HepG2 (cell line): ENCODE results near the gene TMEM150C. TPM values are rescaled to one million over a fixed set of nuclear protein-coding genes. Genes with fewer than 3 reads are reported as not detected.

Experiments used
- BRF2 ChIP-seq: sonication (generic); formaldehyde crosslinking; IDR thresholded peaks from 2 replicates; pipeline ENCODE4 v1.8.1; 2022; ENCODE audit warnings: mild to moderate bottlenecking, missing genetic modification reagents
- CENPT ChIP-seq: sonication (generic); formaldehyde crosslinking; IDR thresholded peaks from 2 replicates; pipeline ENCODE4 v1.8.0; 2022; ENCODE audit warnings: low read depth, mild to moderate bottlenecking, moderate library complexity, missing genetic modification reagents
- HDAC2 ChIP-seq: sonication (generic); formaldehyde crosslinking; IDR thresholded peaks from 2 replicates; pipeline ENCODE4 v1.4.0; 2020; ENCODE audit warnings: missing genetic modification reagents
- KAT7 ChIP-seq: IDR thresholded peaks from 2 replicates; pipeline ENCODE4 v1.6.1; 2018; ENCODE audit warnings: borderline replicate concordance, missing compliant biosample characterization
- MTF2 ChIP-seq: sonication (generic); formaldehyde crosslinking; IDR thresholded peaks from 2 replicates; pipeline ENCODE4 v1.5.0; 2020; ENCODE audit warnings: missing genetic modification reagents, borderline replicate concordance
- NCOA2 ChIP-seq: sonication (generic); formaldehyde crosslinking; IDR thresholded peaks from 2 replicates; pipeline ENCODE4 v1.8.0; 2022; ENCODE audit warnings: inconsistent platforms
- ONECUT2 ChIP-seq: sonication (generic); formaldehyde crosslinking; IDR thresholded peaks from 2 replicates; pipeline ENCODE4 v1.4.0; 2020; ENCODE audit warnings: missing genetic modification reagents
- PATZ1 ChIP-seq: sonication (generic); formaldehyde crosslinking; IDR thresholded peaks from 2 replicates; pipeline ENCODE4 v1.4.0; 2020; ENCODE audit warnings: missing genetic modification reagents
- SUZ12 ChIP-seq: fragments of 150-350 bp; IDR thresholded peaks from 2 replicates; pipeline ENCODE4 v1.6.1; 2014; ENCODE audit warnings: low read depth, low read length
- XBP1 ChIP-seq: sonication (generic); formaldehyde crosslinking; IDR thresholded peaks from 2 replicates; pipeline ENCODE4 v1.5.0; 2020; ENCODE audit warnings: missing genetic modification reagents
- ZBTB10 ChIP-seq: sonication (generic); formaldehyde crosslinking; IDR thresholded peaks from 2 replicates; pipeline ENCODE4 v1.4.0; 2020; ENCODE audit warnings: missing genetic modification reagents, borderline replicate concordance
- ZBTB3 ChIP-seq: sonication (generic); formaldehyde crosslinking; IDR thresholded peaks from 2 replicates; pipeline ENCODE4 v1.4.0; 2020; ENCODE audit warnings: low read depth, mild to moderate bottlenecking, moderate library complexity, missing genetic modification reagents, borderline replicate concordance
- ZNF276 ChIP-seq: sonication (generic); formaldehyde crosslinking; IDR thresholded peaks from 2 replicates; pipeline ENCODE4 v1.4.0; 2020; ENCODE audit warnings: mild to moderate bottlenecking, low read depth, missing genetic modification reagents
- ZNF350 ChIP-seq: sonication (generic); formaldehyde crosslinking; IDR thresholded peaks from 2 replicates; pipeline ENCODE4 v1.4.0; 2020; ENCODE audit warnings: mild to moderate bottlenecking, low read depth, missing genetic modification reagents, borderline replicate concordance
- ZNF557 ChIP-seq: sonication (generic); formaldehyde crosslinking; IDR thresholded peaks from 2 replicates; pipeline ENCODE4 v1.4.0; 2020; ENCODE audit warnings: missing genetic modification reagents
- ZNF629 ChIP-seq: sonication (generic); formaldehyde crosslinking; conservative IDR thresholded peaks from 2 replicates; pipeline ENCODE4 v1.5.0; 2020; ENCODE audit warnings: missing genetic modification reagents
- ZNF660 ChIP-seq: sonication (generic); formaldehyde crosslinking; IDR thresholded peaks from 2 replicates; pipeline ENCODE4 v1.5.1; 2020; ENCODE audit warnings: mild to moderate bottlenecking, low read depth, missing genetic modification reagents, borderline replicate concordance
- polyA plus RNA-seq, 8 experiments: library from polyadenylated mRNA; depleted of rRNA in 3 of 8; stranded (reverse) in 7 of 8; unstranded in 1 of 8; fragments of >200 nt; fragmentation: Illumina TruSeq in 4 of 8; extraction: Trizol in 4 of 8; gene quantifications; 2 replicates each; pipeline versions ENCODE4 v1.2.1 to v1.2.3, GENCODE V29; 2011 to 2016; ENCODE audit warnings: low read depth in 4 of 8, missing spikeins in 1 of 8, mixed read lengths in 1 of 8; ENCODE audit not compliant: insufficient read depth in 1 of 8
- total RNA-seq, 5 experiments: library from RNA; depleted of rRNA; stranded (reverse); fragments of >200 nt; fragmentation: Illumina TruSeq; extraction: Trizol; gene quantifications; 2 replicates each; pipeline ENCODE4 v1.2.3, GENCODE V29; 2016; ENCODE audit warnings: low read depth in 1 of 5
- TF ChIP-seq, protein P1 (sequence below): sonication (generic); formaldehyde crosslinking; IDR thresholded peaks from 2 replicates; pipeline ENCODE4 v1.8.1; 2023; ENCODE audit warnings: mild to moderate bottlenecking, missing genetic modification reagents
- TF ChIP-seq, protein P2 (sequence below): sonication (generic); formaldehyde crosslinking; IDR thresholded peaks from 2 replicates; pipeline ENCODE4 v1.5.0; 2020; ENCODE audit warnings: missing genetic modification reagents
- TF ChIP-seq, protein P3 (sequence below): IDR thresholded peaks from 2 replicates; pipeline ENCODE4 v1.6.1; 2016; ENCODE audit warnings: low read depth

Gene TMEM150C
- total and polyA plus RNA-seq, 2 of the 13 experiments (the other 11 are each of a cell fraction or from before 2014, with no cell fraction given) = 0.33 to 0.42 TPM

DNA sequence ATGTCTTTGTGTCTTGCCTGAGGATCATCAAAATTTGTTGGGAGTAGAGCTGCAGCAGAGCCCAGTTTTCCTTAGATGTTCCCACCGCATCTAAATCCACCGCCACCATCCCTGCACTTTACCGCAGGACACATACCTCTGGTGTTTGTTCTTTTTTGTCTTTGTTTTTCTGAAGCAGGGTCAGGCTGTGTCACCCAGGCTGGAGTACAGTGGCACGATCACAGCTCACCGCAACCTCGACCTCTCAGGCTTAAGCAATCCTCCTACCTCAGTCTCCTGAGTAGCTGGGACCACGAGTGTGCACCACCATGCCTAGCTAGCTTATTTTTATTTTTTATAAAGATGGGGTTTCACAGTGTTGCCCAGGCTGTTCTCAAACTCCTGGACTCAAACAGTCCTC is 126.8 kb downstream of the TMEM150C start (continued):
- TF ChIP-seq ZNF276 (CRISPR knock-in tag) = no peak
- no peak for TF ChIP-seq XBP1 (CRISPR knock-in tag)
- no peak for TF ChIP-seq BRF2 (CRISPR knock-in tag)
- no peak for TF ChIP-seq ZNF350
- no peak for TF ChIP-seq ZNF629 (CRISPR knock-in tag)
- TF ChIP-seq KAT7 (CRISPR knock-in tag) = 0 out of 2 replicates have a peak, but pooled peaks have one; percentile 29
- TF ChIP-seq SUZ12 = no peak
- no peak for TF ChIP-seq ZNF557
- TF ChIP-seq, protein P1, sequence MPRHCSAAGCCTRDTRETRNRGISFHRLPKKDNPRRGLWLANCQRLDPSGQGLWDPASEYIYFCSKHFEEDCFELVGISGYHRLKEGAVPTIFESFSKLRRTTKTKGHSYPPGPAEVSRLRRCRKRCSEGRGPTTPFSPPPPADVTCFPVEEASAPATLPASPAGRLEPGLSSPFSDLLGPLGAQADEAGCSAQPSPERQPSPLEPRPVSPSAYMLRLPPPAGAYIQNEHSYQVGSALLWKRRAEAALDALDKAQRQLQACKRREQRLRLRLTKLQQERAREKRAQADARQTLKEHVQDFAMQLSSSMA = no peak
- TF ChIP-seq PATZ1 = no peak
- no peak for TF ChIP-seq ONECUT2 (CRISPR knock-in tag)
- TF ChIP-seq CENPT (CRISPR knock-in tag) = no peak
- TF ChIP-seq, protein P2, sequence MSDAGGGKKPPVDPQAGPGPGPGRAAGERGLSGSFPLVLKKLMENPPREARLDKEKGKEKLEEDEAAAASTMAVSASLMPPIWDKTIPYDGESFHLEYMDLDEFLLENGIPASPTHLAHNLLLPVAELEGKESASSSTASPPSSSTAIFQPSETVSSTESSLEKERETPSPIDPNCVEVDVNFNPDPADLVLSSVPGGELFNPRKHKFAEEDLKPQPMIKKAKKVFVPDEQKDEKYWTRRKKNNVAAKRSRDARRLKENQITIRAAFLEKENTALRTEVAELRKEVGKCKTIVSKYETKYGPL (CRISPR knock-in tag) = no peak
- TF ChIP-seq, protein P3, sequence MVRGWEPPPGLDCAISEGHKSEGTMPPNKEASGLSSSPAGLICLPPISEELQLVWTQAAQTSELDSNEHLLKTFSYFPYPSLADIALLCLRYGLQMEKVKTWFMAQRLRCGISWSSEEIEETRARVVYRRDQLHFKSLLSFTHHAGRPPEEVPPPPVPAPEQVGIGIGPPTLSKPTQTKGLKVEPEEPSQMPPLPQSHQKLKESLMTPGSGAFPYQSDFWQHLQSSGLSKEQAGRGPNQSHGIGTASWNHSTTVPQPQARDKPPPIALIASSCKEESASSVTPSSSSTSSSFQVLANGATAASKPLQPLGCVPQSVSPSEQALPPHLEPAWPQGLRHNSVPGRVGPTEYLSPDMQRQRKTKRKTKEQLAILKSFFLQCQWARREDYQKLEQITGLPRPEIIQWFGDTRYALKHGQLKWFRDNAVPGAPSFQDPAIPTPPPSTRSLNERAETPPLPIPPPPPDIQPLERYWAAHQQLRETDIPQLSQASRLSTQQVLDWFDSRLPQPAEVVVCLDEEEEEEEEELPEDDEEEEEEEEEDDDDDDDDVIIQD = 0 out of 2 replicates have a peak, but pooled peaks have one; percentile 31
- peak; percentile 28; the same call in 1 of the 2 replicates for TF ChIP-seq NCOA2 (CRISPR knock-in tag)
- no peak for TF ChIP-seq ZNF660 (CRISPR knock-in tag)
- TF ChIP-seq ZBTB10 (CRISPR knock-in tag) = no peak
- TF ChIP-seq MTF2 (CRISPR knock-in tag) = no peak
- 0 out of 2 replicates have a peak, but pooled peaks have one; percentile 53 for TF ChIP-seq HDAC2
- TF ChIP-seq ZBTB3 (CRISPR knock-in tag) = no peak
